GM12878 (cell line): ENCODE data around the gene CCDC9. TPM values are rescaled to one million over a fixed set of nuclear protein-coding genes. Genes with fewer than 3 reads are reported as not detected.

ENCODE experiments used
- EED ChIP-seq: sonication (generic); IDR thresholded peaks from 2 replicates; pipeline ENCODE4 v1.6.1; 2016; ENCODE audit warnings: antibody characterized with exemption, low read depth
- HSF1 ChIP-seq: fragments of 150-350 bp; IDR thresholded peaks from 2 replicates; pipeline ENCODE4 v1.6.1; 2014; ENCODE audit warnings: mild to moderate bottlenecking, low read depth, low read length
- NR2C2 ChIP-seq: IDR thresholded peaks from 2 replicates; pipeline ENCODE4 v1.6.1; 2011; ENCODE audit warnings: borderline replicate concordance, low read depth; ENCODE audit not compliant: control insufficient read depth, insufficient read length
- SUPT20H ChIP-seq: IDR thresholded peaks from 2 replicates; pipeline ENCODE4 v1.6.1; 2011; ENCODE audit warnings: low read depth, mild to moderate bottlenecking, low read length, moderate library complexity, borderline replicate concordance; ENCODE audit not compliant: control insufficient read depth
- ZNF274 ChIP-seq: IDR thresholded peaks from one replicate; pipeline ENCODE4 v1.8.0; 2011; ENCODE audit not compliant: insufficient read length, insufficient read depth
- polyA plus RNA-seq, 11 experiments: library from polyadenylated mRNA; depleted of rRNA in 4 of 11; unstranded in 6 of 11; stranded (reverse) in 5 of 11; fragments of >200 nt; fragmentation: Nextera tagmentation in 4 of 11; fragmentation: Illumina TruSeq in 1 of 11; extraction: Ambion mirVana in 4 of 11; extraction: Trizol in 1 of 11; gene quantifications; 1 replicate in 1 of 11; 2 replicates in 10 of 11; pipeline versions ENCODE4 v1.2.1 to v1.2.3, GENCODE V29; 2011 to 2016; ENCODE audit warnings: inconsistent platforms in 2 of 11, missing spikeins in 2 of 11, low read depth in 1 of 11
- total RNA-seq, 4 experiments: library from RNA; depleted of rRNA in 3 of 4; stranded (reverse); fragments of >200 nt in 3 of 4; fragmentation: Illumina TruSeq in 1 of 4; extraction: Trizol in 1 of 4; gene quantifications; 2 replicates each; pipeline versions ENCODE4 v1.2.1 to v1.2.3, GENCODE V29; 2013 to 2021
- TF ChIP-seq, protein P1 (sequence below): IDR thresholded peaks from 2 replicates; pipeline ENCODE4 v1.6.1; 2011; ENCODE audit warnings: mild to moderate bottlenecking, low read depth, low read length, moderate library complexity; ENCODE audit not compliant: insufficient replicate concordance
- TF ChIP-seq, protein P2 (sequence below): fragments of 450-650 bp; IDR thresholded peaks from 2 replicates; pipeline ENCODE4 v1.6.1; 2017; ENCODE audit warnings: mild to moderate bottlenecking

CCDC9 gene
- total and polyA plus RNA-seq, 10 of the 15 experiments (the other 5 are each of a cell fraction or from before 2014, with no cell fraction given): 0.18 to 17.5 (median 7.1) TPM; not detected in 1

- TF ChIP-seq HSF1 (no peak), SUPT20H (no peak), NR2C2 (no peak), EED (peak; percentile 37; the same call in 1 of the 2 replicates), ZNF274 (no peak)
- TF ChIP-seq, protein P1, sequence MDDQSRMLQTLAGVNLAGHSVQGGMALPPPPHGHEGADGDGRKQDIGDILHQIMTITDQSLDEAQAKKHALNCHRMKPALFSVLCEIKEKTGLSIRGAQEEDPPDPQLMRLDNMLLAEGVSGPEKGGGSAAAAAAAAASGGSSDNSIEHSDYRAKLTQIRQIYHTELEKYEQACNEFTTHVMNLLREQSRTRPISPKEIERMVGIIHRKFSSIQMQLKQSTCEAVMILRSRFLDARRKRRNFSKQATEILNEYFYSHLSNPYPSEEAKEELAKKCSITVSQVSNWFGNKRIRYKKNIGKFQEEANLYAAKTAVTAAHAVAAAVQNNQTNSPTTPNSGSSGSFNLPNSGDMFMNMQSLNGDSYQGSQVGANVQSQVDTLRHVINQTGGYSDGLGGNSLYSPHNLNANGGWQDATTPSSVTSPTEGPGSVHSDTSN: no peak
- TF ChIP-seq, protein P2, sequence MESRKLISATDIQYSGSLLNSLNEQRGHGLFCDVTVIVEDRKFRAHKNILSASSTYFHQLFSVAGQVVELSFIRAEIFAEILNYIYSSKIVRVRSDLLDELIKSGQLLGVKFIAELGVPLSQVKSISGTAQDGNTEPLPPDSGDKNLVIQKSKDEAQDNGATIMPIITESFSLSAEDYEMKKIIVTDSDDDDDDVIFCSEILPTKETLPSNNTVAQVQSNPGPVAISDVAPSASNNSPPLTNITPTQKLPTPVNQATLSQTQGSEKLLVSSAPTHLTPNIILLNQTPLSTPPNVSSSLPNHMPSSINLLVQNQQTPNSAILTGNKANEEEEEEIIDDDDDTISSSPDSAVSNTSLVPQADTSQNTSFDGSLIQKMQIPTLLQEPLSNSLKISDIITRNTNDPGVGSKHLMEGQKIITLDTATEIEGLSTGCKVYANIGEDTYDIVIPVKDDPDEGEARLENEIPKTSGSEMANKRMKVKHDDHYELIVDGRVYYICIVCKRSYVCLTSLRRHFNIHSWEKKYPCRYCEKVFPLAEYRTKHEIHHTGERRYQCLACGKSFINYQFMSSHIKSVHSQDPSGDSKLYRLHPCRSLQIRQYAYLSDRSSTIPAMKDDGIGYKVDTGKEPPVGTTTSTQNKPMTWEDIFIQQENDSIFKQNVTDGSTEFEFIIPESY: no peak
Observed at GRCh38 chr19:47255879-47256692, at the start of gene CCDC9 (continued).
